GM21515 (cell line): ENCODE results near the gene PDE6B.
A peak's percentile ranks its signal among the peaks of the same experiment; 100 is the strongest.
"Not testable (repeated sequence)": the region's sequence is repeated elsewhere in the genome, so short reads cannot be mapped to it uniquely, and the experiment has no call there.

ENCODE experiments used
- ATAC-seq: cut with Tn5 transposase; IDR thresholded peaks from one replicate; pipeline ENCODE4 v1.9.1; 2021; ENCODE audit not compliant: unreplicated experiment

The PDE6B gene

DNA sequence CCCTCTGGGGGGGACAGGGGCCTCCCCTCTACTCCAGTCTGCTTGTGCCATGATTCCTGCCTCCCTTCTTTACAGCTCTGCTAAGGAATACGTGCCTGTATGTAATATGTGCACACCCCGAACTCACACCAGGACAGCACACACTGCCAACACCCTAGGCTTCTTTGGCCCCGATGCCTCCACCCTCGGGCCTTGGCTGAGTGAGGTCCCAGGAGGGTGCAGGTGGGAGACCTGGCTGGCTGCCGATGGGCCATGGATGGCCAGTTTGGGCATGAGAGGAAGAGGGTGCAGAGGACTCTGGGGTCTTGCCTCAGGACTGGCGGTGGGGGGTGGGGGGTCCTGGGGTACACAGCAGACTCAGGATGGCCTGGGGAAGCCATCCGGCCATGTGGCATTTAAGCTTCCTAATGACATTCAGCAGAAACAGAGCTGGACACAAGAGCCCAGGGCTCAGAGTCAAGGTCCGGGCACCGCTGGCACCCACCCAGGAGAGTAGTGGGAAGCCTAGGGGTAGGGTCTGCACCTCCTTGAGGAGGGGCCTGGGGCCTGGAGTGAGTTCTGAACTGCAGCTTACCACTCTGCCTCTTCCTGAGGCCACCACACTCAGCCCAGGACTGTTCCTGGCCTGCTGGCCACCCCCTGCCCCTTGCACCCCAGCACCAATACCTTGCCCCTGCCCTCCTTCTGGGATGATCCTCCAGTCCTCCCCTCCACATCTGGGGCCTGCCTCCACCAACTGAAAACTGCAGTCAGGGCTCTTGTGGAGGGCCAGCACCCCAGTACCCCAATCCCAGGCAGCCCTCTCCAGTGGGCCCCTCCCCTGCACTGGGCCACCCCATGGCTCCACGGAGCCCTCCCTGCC lies 78.2 kb downstream of the PDE6B start:
- no peak for ATAC-seq

- no peak for ATAC-seq
Measured at GRCh38 chr4:704198-704891, 79.0 kb downstream of the PDE6B start.

GRCh38 chr4:704971-705277 lies 79.6 kb downstream of the PDE6B start:
- no peak for ATAC-seq

DNA sequence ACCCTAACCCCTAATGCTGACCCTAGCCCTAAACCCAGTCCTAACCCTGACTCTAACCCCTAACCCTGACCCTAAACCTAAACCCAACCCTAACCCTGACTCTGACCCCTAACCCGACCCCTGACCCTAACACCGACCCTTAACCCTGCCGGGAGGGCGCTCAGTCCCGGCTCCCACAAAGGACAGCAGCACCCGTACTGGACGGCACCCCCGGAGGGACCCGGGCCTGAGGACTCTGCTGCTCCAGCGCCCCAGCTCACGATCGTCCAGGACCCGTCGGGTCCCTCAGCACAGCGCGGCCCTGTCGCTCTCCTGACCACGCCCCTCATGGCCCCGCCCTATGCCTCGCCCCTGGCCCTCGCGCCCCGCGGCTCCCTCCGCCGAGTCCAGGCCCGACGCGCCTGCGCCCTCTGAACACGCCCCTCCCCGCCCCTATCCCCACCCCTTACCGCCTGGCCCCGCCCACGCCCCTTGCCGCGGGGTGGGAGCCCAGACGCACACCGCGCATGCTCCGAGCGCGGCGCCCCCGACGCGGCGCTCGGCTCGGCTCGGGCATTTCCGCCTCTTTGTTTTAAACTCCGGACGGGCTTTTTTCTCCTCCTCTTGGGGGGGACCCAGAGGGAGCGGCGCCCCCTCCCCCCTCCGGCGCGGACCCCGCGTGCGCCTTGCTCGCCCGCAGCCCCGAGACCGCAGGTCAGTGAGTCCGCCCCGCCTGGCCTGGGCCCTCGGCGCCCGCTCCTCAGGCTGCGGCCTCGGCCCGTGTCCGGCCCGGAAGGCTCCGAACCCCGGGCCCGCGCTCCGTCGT lies 80.1 kb downstream of the PDE6B start, which contains the start of gene PCGF3:
PCGF3 (plus strand) TSS at position 555 of the 805 bp plus-strand sequence. CDS start 27,849 bp downstream, outside the sequence.
- ATAC-seq: peak; percentile 88

DNA sequence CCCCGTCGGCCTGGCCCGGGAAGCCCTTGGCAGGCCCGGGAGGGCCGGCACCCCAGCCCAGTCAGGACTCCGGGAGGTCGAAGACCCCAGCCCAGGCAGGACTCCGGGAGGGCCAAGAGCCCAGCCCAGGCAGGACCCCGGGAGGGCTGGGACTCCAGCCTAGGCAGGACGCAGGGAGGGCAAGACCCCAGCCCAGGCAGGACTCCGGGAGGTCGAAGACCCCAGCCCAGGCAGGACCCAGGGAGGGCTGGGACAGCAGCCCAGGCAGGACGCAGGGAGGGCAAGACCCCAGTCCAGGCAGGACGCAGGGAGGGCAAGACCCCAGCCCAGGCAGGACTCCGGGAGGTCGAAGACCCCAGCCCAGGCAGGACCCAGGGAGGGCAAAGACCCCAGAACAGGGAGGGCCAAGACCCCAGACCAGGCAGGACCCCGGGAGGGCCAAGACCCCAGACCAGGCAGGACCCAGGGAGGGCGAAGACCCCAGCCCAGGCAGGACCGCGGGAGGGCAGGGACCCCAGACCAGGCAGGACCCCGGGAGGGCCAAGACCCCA lies 80.8 kb downstream of the PDE6B start:
- ATAC-seq: not testable (repeated sequence)

DNA sequence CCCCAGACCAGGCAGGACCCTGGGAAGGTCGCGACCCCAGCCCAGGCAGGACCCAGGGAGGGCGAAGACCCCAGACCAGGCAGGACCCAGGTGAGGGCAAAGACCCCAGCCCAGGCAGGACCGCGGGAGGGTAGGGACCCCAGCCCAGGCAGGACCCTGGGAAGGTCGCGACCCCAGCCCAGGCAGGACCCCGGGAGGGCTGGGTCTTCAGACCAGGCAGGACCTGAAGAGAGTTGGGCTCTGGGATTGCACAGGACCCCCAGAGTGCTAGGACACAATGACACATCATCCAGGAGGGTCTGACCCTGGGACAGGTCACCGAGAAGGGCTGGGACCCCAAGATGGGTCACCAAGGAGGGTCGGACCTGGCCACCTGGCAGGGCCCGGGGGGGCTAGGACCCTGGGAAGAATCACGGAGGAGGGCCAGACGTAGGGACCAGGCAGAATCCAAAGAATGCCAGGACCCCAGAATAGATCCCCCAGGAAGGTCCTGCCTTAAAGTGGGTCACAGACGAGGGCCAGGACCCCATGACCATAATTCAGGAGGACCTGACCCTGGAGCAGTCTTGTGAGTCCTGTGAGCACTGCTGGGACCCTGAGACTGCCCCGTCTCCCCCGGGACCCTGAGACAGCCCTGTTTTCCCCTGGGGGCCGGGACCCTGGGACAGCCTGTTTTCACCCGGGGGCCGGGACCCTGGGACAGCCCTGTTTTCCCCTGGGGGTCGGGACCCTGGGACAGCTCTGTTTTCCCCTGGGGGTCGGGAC lies 81.6 kb downstream of the PDE6B start:
- ATAC-seq: no peak

- no peak for ATAC-seq
Measured at GRCh38 chr4:707929-708630, 82.7 kb downstream of the PDE6B start.

- no peak for ATAC-seq
Measured at GRCh38 chr4:708631-708933, 83.2 kb downstream of the PDE6B start.

- ATAC-seq: no peak
Measured at GRCh38 chr4:709348-709747, 84.0 kb downstream of the PDE6B start.

- ATAC-seq: no peak
Measured at GRCh38 chr4:710116-710515, 84.7 kb downstream of the PDE6B start.

DNA sequence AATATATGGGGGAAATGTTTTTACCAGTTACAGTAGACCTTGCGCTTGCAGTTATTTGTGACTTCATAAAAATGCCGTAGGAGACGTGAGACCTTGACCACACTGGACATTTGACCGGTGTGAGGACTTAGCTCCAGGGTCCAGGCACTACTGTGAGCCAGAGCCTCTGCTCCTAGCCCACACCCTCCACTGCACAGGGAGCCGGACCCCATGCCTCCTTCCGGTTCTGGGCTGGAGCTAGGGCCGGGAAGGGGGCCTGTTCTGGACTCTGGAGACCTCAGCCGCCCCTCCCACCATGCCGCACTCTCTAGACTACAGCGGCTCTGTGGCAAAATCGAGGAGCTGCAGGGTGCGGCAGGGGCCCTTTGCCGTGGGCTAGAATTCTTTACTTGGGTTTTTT lies 85.5 kb downstream of the PDE6B start:
- no peak for ATAC-seq

- no peak for ATAC-seq
Measured at GRCh38 chr4:712093-712492, 86.7 kb downstream of the PDE6B start.

- ATAC-seq: no peak
Measured at GRCh38 chr4:712916-713632, 87.7 kb downstream of the PDE6B start.

- no peak for ATAC-seq
Measured at GRCh38 chr4:714087-714486, 88.7 kb downstream of the PDE6B start.

GRCh38 chr4:717601-718320 lies 92.4 kb downstream of the PDE6B start:
- no peak for ATAC-seq

DNA sequence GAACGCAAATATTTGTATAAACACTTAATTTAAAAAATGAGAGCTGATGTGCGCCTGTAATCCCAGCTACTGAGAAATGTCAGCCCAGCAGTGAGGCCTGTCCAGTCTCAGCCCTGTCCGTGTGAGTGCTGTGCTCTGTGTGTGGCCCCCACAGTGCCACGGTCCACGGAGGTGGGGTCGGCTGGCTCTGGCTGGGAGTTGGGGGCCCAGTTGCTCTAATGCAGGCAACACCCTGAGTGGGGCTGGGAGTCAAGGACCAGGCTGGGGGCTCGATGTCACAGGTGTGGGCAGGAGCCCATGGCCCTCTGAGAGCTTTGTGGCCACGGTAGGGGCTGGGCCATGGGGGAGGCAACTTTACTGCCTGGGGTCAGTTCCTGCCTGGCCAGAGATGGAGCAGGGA lies 93.1 kb downstream of the PDE6B start:
- no peak for ATAC-seq
